Retinal pigment epithelial cell (primary cell): ENCODE measurements around the gene CENPV.

Experiments used
- DNase-seq: peaks from one replicate; pipeline ENCODE4 v3.0.0-alpha.2; 2010; ENCODE audit warnings: low read depth
- H3K4me3 ChIP-seq: 2 replicates; pipeline ENCODE4 v1.5.1; 2011; ENCODE audit warnings: mild to moderate bottlenecking, low read length, control low read depth, moderate library complexity
- CTCF ChIP-seq: conservative IDR thresholded peaks from 2 replicates; pipeline ENCODE4 v1.5.1; 2011; ENCODE audit warnings: low read depth, low read length, control low read depth, inconsistent platforms

Gene CENPV

GRCh38 chr17:16374146-16374938 lies 21.1 kb upstream of the CENPV start:
- no peak overlapping the region for H3K4me3 ChIP-seq
- no peak for DNase-seq
- TF ChIP-seq CTCF, result no peak

- no peak overlapping the region for H3K4me3 ChIP-seq
- TF ChIP-seq CTCF, result no peak
- no peak for DNase-seq
These were observed 18.5 kb upstream of the CENPV start for GRCh38 chr17:16371742-16372141.

- DNase-seq, result no peak
- H3K4me3 ChIP-seq, result no peak overlapping the region
- no peak for TF ChIP-seq CTCF
These were observed 11.4 kb upstream of the CENPV start for GRCh38 chr17:16364625-16365024.

- no peak overlapping the region for H3K4me3 ChIP-seq
- peak; percentile 99 for TF ChIP-seq CTCF
- no peak for DNase-seq
These were observed 10.7 kb upstream of the CENPV start for GRCh38 chr17:16363749-16364536.

GRCh38 chr17:16361874-16362273 lies 8.6 kb upstream of the CENPV start:
- H3K4me3 ChIP-seq, result no peak overlapping the region
- DNase-seq, result no peak
- no peak for TF ChIP-seq CTCF

- no peak for DNase-seq
- H3K4me3 ChIP-seq, result no peak overlapping the region
- no peak for TF ChIP-seq CTCF
These were observed 5.1 kb upstream of the CENPV start for GRCh38 chr17:16358394-16358793.
